Spinal cord (tissue), 10 donors: ENCODE data around the gene STK39. TPM values are rescaled to one million over a fixed set of nuclear protein-coding genes. Genes with fewer than 3 reads are reported as not detected.

Source experiments
- DNase-seq, 6 donors: peaks; one replicate each; pipeline versions ENCODE4 v3.0.0 to v3.0.0-alpha.2; 2013 to 2015; ENCODE audit warnings: low spot score in 6 of 6, low read depth in 4 of 6
- H3K27ac ChIP-seq: one replicate; pipeline ENCODE4 v1.5.1; 2013; ENCODE audit warnings: low read depth, low read length, control low read depth
- H3K27me3 ChIP-seq: one replicate; pipeline ENCODE4 v1.6.1; 2013; ENCODE audit warnings: low read length; ENCODE audit not compliant: control insufficient read depth, insufficient read depth
- H3K36me3 ChIP-seq: one replicate; pipeline ENCODE4 v1.6.1; 2013; ENCODE audit warnings: low read length; ENCODE audit not compliant: control insufficient read depth, insufficient read depth
- H3K4me1 ChIP-seq: one replicate; pipeline ENCODE4 v1.6.1; 2013; ENCODE audit warnings: low read length; ENCODE audit not compliant: control insufficient read depth, insufficient read depth
- H3K4me3 ChIP-seq: one replicate; pipeline ENCODE4 v1.5.1; 2013; ENCODE audit warnings: low read depth, low read length, control low read depth
- H3K9me3 ChIP-seq: one replicate; pipeline ENCODE4 v1.6.1; 2013; ENCODE audit warnings: low read length; ENCODE audit not compliant: control insufficient read depth, insufficient read depth
- WGBS: methylation state at CpG from one replicate; pipeline ENCODE4 v1.1.5; 2013; ENCODE audit warnings: missing lambda C conversion rate; ENCODE audit not compliant: insufficient coverage; 5-methylcytosine and 5-hydroxymethylcytosine counted together
- polyA plus RNA-seq, 2 donors: library from polyadenylated mRNA; unstranded; fragments of 120-200 nt; gene quantifications; one replicate each; pipeline ENCODE4 v1.2.1, GENCODE V29; 2013; ENCODE audit not compliant: insufficient read length in 2 of 2
- total RNA-seq, 2 donors: library from RNA; depleted of rRNA in 1 of 2; stranded (reverse); fragments of 120-200 nt in 1 of 2; fragments of >200 nt in 1 of 2; gene quantifications; one replicate each; pipeline versions ENCODE4 v1.2.3 to v1.2.4, GENCODE V29; 2013 to 2014
- donor health status: healthy.

Gene STK39
- total and polyA plus RNA-seq, 4 donors = 51.1 to 75.5 (median 57.7) TPM

- Histone ChIP-seq H3K27me3 (no peaks in the 10 kb centered on the region), H3K9me3 (no peaks in the 10 kb centered on the region), H3K27ac (no peak overlapping the region), H3K4me3 (no peak overlapping the region), H3K4me1 (no peaks in the 10 kb centered on the region), H3K36me3 (no peaks in the 10 kb centered on the region)
- DNase-seq = peak in 1 of 6 donors; percentile 79
- WGBS = no CpG with 5 or more reads among the region's 3 CpGs
Observed at GRCh38 chr2:168145426-168146310, 101.7 kb downstream of the STK39 start.

DNA sequence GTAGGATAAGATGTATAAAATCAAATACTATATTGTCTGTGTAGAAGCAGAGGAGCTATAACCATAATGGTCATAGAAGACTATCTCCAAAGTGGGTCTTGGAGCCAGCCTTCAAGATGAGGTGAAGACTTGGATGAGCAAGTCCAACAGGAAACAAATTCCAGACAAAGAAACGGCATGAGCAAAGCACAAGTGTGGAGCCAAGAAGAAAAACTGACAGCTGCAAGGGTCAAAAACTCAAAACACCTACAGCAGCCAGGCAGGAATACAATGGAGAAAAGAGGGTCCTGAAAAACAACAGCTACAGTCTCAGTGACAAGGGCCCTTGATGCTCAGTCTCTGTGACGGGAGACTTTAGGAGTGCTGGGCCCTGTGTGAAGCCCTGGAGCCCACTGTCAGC lies 102.4 kb downstream of the STK39 start:
- H3K36me3 ChIP-seq = no peaks in the 10 kb centered on the region

GRCh38 chr2:168143813-168144212 lies 103.6 kb downstream of the STK39 start:
- H3K36me3 ChIP-seq = no peaks in the 10 kb centered on the region
- H3K9me3 ChIP-seq = no peaks in the 10 kb centered on the region
- no peak overlapping the region for H3K27ac ChIP-seq
- WGBS = 100% methylated on average over 3 of the region's 3 CpGs
- no peaks in the 10 kb centered on the region for H3K27me3 ChIP-seq
- no peak for DNase-seq
- no peak overlapping the region for H3K4me3 ChIP-seq
- no peaks in the 10 kb centered on the region for H3K4me1 ChIP-seq

More for the DNA sequence above, 102.4 kb downstream of the STK39 start:
- Histone ChIP-seq H3K4me3 (no peak overlapping the region), H3K27ac (no peak overlapping the region), H3K4me1 (no peaks in the 10 kb centered on the region), H3K27me3 (no peaks in the 10 kb centered on the region), H3K9me3 (no peaks in the 10 kb centered on the region)
- DNase-seq = no peak
- 88% methylated on average over 2 of the region's 2 CpGs for WGBS

- H3K4me3 ChIP-seq = no peak overlapping the region
- no peaks in the 10 kb centered on the region for H3K27me3 ChIP-seq
- H3K9me3 ChIP-seq = no peaks in the 10 kb centered on the region
Observed at GRCh38 chr2:168140892-168141291, 106.5 kb downstream of the STK39 start.

DNA sequence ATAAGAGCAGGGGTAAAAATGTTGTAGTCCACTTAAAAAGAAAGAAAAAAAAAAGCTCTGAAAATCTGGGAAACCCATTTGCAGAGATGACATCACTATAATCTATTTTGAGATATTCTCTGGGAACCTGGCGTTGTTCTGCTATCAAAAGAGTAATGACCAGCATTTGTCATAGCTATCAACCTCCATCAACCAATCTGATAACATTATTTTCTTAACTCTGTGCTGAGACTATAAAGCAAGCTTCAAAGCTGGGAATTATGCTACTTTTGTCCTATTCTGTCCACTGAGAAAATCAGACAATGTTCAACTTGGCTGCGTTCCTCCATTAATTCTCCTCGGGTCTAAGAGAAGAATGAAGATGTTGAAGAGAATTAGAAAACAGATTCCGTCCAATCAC lies 107.5 kb downstream of the STK39 start:
- 71% methylated on average over 1 of the region's 4 CpGs for WGBS
- H3K9me3 ChIP-seq = no peaks in the 10 kb centered on the region
- H3K27me3 ChIP-seq = no peaks in the 10 kb centered on the region
- H3K36me3 ChIP-seq = no peaks in the 10 kb centered on the region
- no peak overlapping the region for H3K4me3 ChIP-seq
- peak in 2 of 6 donors; percentile 52 to 53 for DNase-seq
- no peak overlapping the region for H3K27ac ChIP-seq
- no peaks in the 10 kb centered on the region for H3K4me1 ChIP-seq

More at GRCh38 chr2:168140892-168141291, 106.5 kb downstream of the STK39 start:
- WGBS = no CpG with 5 or more reads among the region's 5 CpGs
- H3K4me1 ChIP-seq = no peaks in the 10 kb centered on the region
- no peak overlapping the region for H3K27ac ChIP-seq
- no peak for DNase-seq
- no peaks in the 10 kb centered on the region for H3K36me3 ChIP-seq

DNA sequence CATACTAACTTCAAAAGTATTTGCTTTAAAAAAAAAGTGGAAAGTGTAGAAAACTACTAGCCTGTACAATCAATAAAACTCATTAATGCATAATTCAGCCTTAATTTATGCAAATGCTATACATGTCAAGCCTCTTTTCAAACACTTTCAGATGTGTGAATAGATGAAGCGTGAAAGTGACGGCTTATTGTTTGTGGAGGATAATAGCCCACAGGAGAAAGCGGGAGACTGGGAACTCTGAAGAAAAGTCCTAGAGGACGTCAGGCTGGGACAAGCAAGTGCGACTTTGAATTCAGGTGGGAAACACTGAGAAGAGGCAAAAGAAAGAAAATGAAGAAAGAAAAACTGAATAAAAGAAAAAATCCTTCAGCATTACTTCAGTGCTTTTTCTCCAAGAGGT lies 108.5 kb downstream of the STK39 start:
- peak in 2 of 6 donors; percentile 47 to 72 for DNase-seq
- H3K4me3 ChIP-seq = no peak overlapping the region
- no peaks in the 10 kb centered on the region for H3K27me3 ChIP-seq
- WGBS = 66% methylated on average over 2 of the region's 5 CpGs
- no peaks in the 10 kb centered on the region for H3K36me3 ChIP-seq
- no peak overlapping the region for H3K27ac ChIP-seq
- no peaks in the 10 kb centered on the region for H3K4me1 ChIP-seq
- H3K9me3 ChIP-seq = no peaks in the 10 kb centered on the region

DNA sequence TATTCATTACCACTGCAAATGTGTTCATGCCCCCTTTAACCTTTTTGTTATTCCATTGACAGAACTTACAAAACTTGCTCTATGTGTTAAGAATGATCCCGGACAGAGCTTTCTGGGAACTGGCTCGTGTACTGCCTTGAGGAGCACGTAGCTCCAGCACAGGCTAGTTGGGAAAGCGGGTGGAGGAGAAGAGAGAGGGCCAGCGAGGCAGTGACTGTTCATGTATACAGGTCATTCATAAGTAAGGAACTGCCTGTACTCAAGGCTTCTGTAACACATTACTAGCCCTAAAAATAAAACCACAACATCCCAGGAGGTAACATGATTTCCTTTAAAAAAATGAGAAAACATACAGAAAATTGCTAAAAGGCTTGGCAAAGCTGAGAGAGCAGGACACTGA lies 109.0 kb downstream of the STK39 start:
- Histone ChIP-seq H3K36me3 (no peaks in the 10 kb centered on the region), H3K4me3 (no peak overlapping the region), H3K27ac (no peak overlapping the region), H3K9me3 (no peaks in the 10 kb centered on the region), H3K4me1 (no peaks in the 10 kb centered on the region), H3K27me3 (no peaks in the 10 kb centered on the region)
- peak in 1 of 6 donors; percentile 58 for DNase-seq
- no CpG with 5 or more reads among the region's 5 CpGs for WGBS

- H3K27me3 ChIP-seq = no peaks in the 10 kb centered on the region
- no peak overlapping the region for H3K4me3 ChIP-seq
- 40% methylated on average over 2 of the region's 3 CpGs for WGBS
- no peaks in the 10 kb centered on the region for H3K4me1 ChIP-seq
- no peak overlapping the region for H3K27ac ChIP-seq
- H3K36me3 ChIP-seq = no peaks in the 10 kb centered on the region
- H3K9me3 ChIP-seq = no peaks in the 10 kb centered on the region
- DNase-seq = no peak
Observed at GRCh38 chr2:168137510-168138180, 109.8 kb downstream of the STK39 start.

DNA sequence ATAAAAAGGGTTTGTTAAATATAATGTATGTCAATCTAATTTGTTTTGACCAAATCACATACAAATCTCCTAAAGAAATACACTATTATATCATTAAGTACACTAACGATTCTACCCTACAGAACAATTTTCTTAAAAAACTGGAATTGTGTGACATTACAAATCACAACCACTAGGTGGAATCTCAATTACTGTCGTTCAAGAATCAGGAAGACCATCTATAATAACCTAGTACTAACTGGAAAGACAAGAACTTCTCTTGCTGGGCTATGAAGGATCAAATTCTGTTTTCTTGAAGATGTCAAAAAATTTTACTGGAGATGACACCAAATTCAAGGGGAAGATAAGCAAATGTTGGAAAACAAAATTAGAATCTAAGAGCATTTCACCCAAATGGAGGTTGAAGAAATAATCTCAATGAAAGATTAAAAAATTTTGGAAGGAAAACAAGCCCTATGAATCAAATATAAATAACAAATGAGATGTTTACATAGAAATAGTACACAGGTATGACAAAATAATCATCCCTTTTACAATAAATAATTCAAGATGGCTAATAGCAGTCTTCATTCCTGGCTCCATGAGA lies 110.9 kb downstream of the STK39 start:
- H3K4me3 ChIP-seq = no peak overlapping the region
- no peak overlapping the region for H3K27ac ChIP-seq
- H3K36me3 ChIP-seq = no peaks in the 10 kb centered on the region
- no peaks in the 10 kb centered on the region for H3K27me3 ChIP-seq
- H3K9me3 ChIP-seq = no peaks in the 10 kb centered on the region
- no peaks in the 10 kb centered on the region for H3K4me1 ChIP-seq
- WGBS = no CpG with 5 or more reads among the region's 2 CpGs
- peak in 2 of 6 donors; percentile 36 to 49 for DNase-seq
